Activated T-helper 9 cell treated with anti-CD3 and anti-CD28 coated beads, Interleukin-2, amount 50 U/mL, for 16 hours (primary cell): Measurements from ENCODE around the gene TLK2.
"Not testable (repeated sequence)": the region's sequence is repeated elsewhere in the genome, so short reads cannot be mapped to it uniquely, and the experiment has no call there.

Source experiments
- DNase-seq: peaks from one replicate; pipeline ENCODE4 v3.0.0-alpha.2; 2020; ENCODE audit warnings: low read depth

Gene TLK2

DNA sequence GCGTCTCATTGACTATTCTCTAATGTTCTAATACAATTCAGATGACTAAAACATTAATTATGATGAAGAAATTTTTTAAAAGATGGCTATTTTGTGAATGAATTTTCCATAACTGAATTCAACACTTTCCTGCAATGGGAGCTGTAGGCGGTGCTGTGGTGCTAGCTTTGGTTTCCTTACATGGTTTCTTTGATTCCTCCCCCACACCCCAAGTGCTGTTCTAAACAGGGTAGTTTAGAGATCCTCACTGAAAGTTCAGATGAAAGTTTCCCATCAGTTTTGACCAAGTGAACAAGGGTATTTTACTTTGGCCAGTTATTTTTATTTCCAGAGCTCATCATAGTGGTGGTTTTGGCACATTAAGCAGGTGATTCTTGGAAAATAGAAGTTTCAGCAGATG lies 122.8 kb downstream of the TLK2 start:
- DNase-seq = no peak

DNA sequence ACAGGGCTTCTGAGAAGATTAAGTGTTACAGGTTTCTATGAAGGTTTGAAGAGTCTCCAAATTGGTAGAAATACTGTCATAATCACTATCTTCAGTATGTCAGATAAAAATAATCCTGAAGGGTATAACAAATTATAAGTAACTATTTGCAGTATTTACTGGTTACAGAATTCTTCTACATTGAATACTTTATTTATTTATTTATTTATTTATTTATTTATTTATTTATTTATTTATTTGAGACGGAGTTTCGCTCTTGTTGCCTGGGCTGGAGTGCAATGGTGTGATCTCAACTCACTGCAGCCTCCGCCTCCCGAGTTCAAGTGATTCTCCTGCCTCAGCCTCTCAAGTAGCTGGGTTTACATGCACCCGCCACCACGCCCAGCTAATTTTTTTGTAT lies 125.2 kb downstream of the TLK2 start:
- DNase-seq = not testable (repeated sequence)

DNA sequence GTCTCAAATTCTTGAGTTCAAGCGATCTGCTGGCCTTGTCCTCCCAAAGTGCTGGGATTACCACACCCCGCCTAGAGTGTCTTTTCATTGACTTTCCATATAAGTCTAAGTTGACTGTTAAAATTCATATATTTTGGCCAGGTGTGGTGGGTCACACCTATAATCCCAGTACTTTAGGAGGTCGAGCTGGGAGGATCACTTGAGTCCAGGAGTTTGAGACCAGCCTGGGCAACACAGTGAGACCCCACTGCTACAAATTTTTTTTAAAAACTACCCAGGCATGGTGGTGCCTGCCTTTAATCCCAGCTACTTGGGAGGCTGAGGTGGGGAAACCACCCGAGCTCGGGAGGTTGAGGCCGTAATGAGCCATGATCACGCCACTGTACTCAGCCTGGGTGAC lies 127.0 kb downstream of the TLK2 start:
- DNase-seq = no peak

DNA sequence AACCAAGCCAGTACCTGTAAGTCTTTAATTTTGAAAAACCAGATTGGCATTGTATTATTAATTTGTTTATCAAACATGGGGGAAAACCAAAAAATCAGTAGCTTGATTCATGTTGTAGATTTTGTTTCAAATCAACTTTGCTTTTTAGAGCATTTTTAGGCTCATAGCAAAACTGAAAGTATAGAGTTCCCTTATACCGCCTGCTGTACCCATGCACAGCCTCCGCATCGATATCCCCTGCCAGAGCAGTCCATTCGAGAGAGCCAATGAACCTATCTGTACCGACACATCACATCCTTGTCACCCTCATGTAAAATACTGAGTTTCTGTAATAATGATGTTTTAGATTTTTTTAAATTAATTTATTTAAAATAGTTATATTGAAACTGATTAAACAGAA lies 132.7 kb downstream of the TLK2 start:
- no peak for DNase-seq

DNA sequence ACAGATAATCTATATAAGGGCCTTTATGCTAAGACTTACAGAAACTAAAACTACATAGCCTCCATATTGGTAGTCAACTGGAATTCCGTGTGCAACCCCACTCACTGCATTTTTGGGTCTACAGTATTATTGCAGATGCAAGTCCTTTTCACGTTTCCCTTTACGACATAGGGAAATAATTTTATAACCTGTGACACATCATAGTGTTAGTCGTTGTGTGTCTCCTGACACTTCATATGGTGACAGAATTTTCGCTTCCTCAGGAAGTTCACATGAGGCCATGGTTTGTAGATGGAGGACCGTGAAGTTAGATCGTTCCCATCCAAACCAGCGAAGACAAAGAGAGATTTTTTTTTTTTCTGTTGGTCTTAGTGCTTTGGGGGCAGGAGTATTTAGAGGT lies 133.1 kb downstream of the TLK2 start:
- no peak for DNase-seq

DNA sequence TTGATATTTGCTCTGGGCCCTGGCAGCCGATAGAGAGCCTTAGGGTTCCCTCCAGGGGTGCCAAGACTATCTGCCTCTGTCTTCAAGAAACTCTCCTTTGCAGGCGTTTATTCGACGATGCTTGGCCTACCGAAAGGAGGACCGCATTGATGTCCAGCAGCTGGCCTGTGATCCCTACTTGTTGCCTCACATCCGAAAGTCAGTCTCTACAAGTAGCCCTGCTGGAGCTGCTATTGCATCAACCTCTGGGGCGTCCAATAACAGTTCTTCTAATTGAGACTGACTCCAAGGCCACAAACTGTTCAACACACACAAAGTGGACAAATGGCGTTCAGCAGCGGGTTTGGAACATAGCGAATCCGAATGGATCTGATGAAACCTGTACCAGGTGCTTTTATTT lies 133.7 kb downstream of the TLK2 start:
- not testable (repeated sequence) for DNase-seq

DNA sequence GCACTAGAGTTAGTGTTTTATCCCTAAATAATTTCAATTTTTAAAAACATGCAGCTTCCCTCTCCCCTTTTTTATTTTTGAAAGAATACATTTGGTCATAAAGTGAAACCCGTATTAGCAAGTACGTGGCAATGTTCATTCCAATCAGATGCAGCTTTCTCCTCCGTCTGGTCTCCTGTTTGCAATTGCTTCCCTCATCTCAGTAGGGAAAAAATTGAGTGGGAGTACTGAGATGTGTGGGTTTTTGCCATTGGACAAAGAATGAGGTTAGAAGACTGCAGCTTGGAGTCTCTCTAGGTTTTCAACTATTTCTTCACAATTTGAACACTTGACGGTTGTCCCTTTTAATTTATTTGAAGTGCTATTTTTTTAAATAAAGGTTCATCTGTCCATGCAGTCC lies 134.5 kb downstream of the TLK2 start:
- not testable (repeated sequence) for DNase-seq

DNA sequence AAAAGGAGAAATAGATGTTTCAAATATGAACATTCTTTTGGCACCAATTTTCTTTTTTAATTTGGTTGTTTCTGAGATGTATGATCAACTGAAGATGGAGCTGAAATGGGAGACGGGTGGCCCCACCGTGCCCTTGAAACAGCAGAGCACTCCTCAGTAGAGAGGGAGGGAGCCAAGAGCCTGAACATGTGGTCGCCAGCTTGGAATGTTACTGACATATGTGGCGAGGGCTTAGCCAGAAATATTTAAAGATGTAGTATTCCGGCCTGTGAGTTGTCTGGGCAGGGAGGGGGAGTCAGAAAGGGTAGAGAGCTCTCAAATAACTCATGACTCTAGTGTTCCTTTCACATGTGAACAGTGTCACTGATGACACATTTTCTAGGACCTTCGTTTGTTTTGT lies 135.5 kb downstream of the TLK2 start:
- no peak for DNase-seq

DNA sequence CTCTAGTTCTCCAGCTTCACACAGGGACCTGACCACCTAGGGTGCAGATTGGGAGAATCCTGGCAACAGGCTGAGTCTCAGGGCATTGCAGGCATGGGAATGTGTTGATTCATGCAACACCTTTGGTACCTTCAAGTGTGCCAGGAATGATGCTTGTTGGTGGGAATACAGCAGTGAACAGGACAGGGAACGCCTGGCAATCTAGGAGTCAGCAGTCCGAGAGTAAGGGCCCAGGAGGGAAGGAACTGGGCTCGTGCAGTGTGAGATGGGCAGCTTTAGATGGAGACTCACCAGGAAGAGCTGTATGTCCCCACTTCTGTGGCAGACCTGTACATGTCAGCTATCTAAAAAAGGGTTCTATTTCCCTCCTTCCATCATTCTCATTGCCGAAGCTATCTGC lies 136.9 kb downstream of the TLK2 start:
- no peak for DNase-seq

DNA sequence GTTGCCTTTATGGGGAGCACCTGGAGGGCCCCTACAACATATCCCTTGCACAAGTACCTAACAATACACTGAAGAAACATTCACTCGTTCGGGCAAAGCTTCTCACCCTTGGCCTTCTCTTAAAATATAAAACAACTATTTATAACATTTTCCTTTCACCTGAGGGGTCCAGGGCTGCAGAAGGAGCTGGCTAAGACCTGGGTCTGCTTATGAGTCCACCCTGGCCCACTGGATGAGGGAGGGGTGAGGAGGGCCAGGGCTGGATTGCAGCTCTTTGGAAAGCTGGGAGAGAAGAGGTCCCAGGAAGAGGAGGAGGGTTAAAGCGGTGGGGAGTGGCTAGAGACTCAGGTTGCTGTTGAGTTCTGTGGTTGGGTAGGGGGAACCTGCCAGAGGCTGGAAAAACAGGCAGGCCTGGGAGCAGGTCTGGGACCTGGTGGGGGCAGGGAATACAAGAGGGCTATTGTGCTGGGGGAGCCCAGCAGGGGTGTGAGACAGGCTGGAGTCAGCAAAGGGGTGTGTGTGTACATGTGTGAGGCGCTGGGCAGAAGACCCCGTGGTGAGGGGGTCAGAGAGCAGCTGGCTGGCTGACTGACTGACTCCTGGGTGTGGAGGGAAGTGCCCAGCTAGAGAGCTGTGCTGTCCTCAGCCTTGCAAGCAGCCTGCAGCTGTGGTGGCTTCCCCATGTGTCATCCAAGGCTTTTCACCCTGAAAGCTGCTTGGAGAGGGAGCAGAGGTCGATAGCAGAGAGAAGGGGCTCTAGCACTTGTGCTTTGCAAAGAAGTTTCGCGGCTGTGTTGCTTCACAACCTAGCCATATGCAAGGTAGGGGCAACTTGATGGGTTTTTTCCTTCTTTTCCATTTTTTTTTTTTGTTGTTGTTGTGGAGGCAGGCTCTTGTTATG lies 138.6 kb downstream of the TLK2 start:
- DNase-seq = no peak

DNA sequence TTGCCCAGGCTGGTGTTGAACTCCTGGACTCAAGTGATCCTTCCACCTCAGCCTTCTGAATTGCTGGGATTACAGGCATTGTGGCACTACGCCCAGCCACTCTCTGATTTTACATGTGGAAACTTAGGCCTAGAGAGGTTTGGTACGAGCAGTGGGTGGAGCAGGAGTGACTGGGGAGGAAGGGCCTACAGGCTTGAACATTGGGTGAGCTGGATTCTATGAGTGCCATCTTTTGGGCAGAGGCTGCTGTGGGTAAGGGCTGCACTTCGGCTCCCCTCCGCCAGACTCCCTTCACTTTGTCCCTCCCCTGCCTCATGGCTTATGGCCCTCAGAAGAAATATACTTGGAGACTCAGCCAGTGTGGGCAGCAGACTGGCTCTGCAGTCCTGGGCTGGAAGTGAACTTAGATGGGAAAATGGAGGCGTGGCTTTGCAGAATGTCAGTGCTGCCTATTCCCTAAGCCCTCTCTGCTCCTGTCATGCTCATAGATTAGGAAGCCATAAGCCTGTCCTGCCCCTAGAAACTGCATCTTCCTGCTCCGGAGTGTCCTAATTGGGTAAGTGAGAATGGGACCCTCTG lies 139.4 kb downstream of the TLK2 start:
- DNase-seq = no peak

DNA sequence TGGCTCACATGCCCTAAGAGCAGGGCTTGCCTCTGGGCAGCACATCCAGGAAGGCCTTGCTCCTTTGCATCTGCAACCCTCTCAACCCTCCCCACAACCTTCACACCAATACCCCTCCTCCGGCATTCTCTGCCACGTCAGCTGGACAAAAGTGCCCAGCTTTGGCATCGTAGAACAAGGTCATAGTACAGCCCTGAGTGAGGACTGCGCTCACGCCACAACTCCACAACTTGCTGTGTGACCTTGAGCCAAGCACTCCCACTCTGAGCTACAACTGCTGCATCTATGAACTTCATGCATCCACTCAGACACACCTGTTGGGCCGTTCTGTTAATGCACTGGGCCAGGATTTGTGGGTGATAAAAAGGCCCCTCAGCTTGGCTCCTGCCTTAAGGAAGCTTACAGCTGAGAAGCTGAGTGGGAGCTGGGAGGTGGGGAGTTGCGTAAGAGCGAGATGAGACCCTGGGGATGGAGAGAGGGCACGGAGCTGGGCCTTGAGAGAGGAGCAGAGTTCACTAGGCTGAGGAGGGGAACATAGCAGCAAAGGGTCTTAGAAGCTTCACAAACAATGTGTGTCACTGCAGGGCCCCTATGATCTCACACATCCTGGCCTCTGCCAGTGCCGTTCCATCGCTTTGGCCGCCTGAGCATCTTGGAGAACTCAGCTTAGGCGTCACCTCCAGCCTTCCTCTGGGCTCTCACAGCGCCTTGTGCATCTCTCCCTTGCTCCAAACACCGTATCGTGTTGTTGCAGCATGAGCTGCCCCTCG lies 140.2 kb downstream of the TLK2 start:
- no peak for DNase-seq

DNA sequence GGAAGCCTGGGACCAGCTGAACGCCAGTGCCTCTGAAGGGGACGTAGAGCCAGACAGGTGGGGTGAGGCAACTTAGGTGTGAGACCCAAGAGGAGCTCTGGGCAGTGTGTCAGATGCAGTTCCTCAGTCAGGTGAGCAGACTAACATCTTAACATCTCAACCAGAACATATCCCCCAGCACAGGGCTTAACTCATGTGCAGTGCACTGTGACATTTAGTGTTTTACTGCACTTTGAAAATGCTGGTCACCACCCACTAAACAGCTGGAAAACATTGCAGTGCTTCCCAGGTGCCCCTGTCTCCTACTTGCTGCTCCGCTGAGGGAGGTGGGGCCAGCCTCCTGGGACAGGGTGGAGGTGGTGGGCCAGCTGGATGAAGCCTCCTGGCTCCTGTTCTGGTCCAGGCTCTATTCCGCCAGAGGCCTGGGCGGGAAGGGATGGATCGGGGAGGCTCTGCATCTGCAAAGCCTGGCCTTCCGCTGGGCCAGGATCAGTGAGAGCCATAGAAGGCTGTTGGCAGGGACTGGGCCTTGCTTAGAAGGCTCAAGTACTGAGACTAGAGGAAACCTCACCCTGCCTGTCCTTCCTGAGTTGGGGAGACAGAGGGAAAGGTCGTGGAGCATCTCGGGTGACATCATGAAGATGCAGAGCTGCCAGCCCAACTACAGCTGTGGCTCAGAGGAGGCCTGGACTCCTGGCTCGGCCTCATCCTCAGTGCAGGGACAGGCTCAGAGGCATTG lies 141.0 kb downstream of the TLK2 start:
- no peak for DNase-seq

DNA sequence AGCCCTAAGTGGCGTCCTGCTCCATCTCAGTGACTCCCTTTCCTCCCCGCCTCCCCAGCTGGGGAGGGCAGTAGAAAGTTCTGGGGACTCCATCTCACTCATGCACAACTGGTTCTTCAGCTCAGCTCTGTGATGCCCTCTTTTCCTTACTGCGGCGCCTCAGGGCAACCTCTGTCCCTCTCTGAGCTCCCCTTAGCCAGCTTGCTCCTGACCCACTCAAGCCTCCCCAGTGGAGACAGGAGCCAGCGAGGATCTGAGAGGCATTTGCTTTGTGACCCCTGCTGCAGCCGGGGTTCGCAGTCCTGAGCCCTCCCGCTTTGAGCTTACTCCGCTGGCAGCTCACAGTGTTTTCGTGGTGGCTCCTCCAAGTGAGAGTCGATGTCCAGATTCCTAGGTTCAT lies 142.6 kb downstream of the TLK2 start:
- DNase-seq = no peak

DNA sequence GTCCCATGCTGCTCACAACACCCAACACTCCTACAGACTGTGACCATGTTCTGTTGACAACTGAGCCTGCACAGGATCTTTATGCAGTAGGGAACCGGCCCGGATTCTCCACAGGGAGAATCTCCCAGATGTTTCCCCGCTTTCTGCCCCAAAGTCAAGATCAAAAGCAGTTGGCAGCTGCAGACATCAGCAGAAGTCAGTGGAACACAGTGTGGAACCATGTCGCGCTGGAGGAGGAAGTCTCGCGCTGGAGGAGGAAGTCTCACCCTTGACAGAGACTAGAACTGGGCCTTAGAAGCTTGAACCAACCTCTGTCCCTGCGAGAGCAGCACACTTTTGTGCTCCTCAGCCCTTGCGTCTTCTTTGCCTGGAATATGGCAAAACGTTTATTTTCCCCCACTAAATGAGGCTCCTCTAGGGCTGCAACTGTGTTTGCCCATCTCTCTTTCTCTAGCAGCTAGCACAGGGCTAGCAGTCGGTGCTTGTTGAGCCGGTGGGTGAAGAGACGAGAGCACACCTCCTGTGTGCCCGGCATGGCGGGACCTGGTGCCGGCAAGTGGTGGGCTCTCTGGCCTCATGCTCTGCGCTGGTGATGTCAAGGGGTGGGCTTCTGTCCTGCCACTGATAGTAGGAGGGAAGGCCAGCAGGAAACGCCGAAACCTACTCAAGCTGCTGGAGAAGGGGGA lies 146.7 kb downstream of the TLK2 start:
- no peak for DNase-seq

DNA sequence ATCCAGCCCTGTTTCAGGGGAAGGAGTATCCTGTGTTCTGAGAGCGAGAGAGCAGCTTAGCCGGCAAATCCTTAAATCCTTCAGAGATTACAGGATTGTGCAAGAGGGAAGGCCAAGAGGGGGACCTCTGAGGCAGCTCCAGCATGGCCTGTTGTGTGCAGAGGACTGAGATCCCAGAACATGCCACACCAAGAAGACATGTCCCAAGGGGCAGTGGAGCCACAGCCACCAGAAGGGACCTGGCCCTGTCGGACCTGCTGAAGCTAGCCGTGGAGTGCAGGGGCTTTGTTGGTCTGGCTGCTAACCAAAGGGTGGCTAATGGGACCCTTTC lies 147.2 kb downstream of the TLK2 start:
- no peak for DNase-seq

DNA sequence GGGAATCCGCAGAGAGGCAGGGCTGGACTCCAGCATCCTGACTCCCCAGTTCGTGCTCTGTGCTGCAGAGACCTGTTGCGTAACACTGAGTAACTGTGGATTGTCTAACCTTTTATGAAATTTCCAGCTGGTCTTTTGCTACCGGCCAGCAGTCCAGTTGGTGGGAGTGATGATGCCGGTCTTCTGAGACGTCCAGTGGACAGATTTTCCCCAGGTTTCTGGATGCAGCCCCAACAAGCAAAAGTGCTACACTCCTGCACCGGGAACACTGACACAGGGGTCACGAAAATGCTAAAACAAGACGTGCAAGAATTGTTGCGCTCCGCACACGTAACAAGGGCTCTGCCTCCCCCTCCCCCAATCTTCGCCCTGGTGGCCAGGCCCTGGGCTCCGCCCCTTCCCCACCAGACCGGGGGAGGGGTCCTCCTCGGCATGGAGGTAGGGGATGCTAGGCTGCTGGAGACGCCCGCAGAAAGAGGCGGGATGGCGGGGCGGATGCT lies 148.1 kb downstream of the TLK2 start:
- DNase-seq = no peak

DNA sequence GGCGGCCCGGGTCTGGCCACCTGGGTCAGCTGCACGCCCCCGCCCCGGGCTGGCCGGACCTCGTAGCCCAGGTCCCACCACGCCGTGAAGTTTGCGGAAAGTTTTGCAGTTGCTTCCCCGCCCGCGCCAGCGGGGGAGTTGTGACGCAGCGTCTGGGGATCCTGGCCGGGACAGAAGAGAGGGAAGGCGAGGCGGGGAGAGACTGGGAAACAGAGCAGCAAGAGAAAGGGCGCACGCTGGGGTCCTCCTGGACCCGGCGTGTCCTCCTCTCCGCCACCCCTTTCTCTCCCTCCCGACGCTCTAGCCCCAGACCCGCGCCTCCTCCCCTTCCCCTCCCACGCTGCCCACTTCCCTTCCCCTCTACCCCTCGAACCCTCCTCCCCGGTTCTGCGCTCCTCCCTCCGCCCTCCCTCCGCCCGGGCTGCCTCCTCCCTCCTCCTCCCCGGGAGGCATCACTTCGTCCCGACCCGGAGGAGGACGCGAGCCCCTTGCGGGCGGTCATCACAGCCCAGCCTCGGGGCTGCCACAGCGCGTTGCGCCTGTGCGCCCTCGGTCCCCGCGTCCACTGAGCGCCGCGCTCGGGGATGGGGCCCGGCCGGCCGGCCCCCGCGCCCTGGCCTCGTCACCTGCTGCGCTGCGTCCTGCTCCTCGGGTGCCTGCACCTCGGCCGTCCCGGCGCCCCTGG lies 148.7 kb downstream of the TLK2 start, which contains the start of gene MRC2:
Gene MRC2 (plus strand): TSS at position 452 of the 685 bp plus-strand sequence. CDS start 133 bp downstream, at position 585.
- no peak for DNase-seq

DNA sequence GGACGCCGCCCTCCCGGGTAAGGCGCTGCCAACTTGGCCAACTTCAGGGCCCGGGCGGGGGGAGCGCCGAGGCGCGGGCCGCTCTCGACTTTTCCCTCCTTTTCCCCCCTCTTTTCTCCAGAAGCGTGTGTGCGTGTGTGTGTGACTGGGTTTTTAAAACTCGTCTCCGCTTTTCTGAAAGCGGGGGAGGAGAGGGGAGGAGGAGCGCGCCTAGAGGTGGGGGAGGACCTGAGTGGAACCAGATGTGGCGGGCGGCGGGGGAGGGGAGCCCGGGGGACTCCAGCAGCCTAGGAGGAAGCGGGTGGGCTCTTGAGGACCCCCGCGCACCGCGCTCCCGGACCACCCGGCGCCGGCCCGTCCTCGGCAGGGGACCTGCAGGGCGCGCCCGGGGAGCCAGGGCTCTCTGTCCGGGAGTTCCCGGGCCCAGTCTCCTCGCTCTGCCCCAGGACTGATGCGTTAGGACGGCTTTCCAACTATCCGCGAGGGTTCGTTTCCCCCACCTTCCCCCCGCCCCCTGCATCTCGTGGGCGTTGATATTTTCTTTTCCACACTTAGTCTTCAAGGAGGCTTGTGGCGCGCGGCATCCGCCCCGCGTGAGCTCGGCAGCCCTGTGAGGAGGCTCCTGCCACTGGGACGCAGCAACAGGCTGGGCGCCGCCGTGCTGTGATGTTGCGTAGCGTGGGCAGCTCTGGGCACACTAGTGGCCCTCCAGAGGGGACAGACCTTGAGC lies 149.4 kb downstream of the TLK2 start:
- DNase-seq = no peak
